IMR-90 (cell line): Measurements from ENCODE around the gene STX11. TPM values are rescaled to one million over a fixed set of nuclear protein-coding genes. Genes with fewer than 3 reads are reported as not detected.

ENCODE experiments used
- ATAC-seq: fragments of 200-7000 bp; cut with Tn5 transposase; 2 replicates; pipeline ENCODE4 v1.9.1; 2020; ENCODE audit warnings: low read depth, mild to moderate bottlenecking, moderate library complexity
- BruUV-seq: library from RNA; stranded (reverse); fragments of 400-500 nt; replicated peaks from 2 replicates; lab custom pipeline; 2021; lab: Mats Ljungman, UMichigan
- CTCF ChIA-PET: fragments of 300-600 bp; formaldehyde crosslinking; extraction: SDS; loops from one replicate; lab custom pipeline; 2021; ENCODE audit warnings: antibody characterized with exemption; lab: Yijun Ruan, JAX
- POLR2A ChIA-PET: fragments of 300-600 bp; sonication (Branson Sonifier 250); formaldehyde crosslinking; loops from one replicate; lab custom pipeline; 2022; ENCODE audit warnings: antibody characterized with exemption; ENCODE audit not compliant: unreplicated experiment; lab: Charles Lee
- DNase-seq: peaks from one replicate; pipeline ENCODE4 v3.0.0; 2013
- H2AFZ ChIP-seq: replicated peaks from 2 replicates; pipeline ENCODE3; 2013; ENCODE audit warnings: low read length, mild to moderate bottlenecking; ENCODE audit not compliant: poor library complexity
- H2AK5ac ChIP-seq: 2 replicates; pipeline ENCODE4 v1.6.1; 2013; ENCODE audit warnings: low read depth, low read length, inconsistent platforms
- H2AK9ac ChIP-seq: replicated peaks from 2 replicates; pipeline ENCODE3; 2013; ENCODE audit warnings: mild to moderate bottlenecking, low read depth, low read length, moderate library complexity; ENCODE audit not compliant: poor library complexity
- H2BK120ac ChIP-seq: 2 replicates; pipeline ENCODE4 v1.6.1; 2013; ENCODE audit warnings: low read depth, low read length, inconsistent platforms
- H2BK15ac ChIP-seq: 3 replicates; pipeline ENCODE4 v1.6.1; 2013; ENCODE audit warnings: low read depth, low read length, inconsistent platforms
- H2BK20ac ChIP-seq: 2 replicates; pipeline ENCODE4 v1.6.1; 2013; ENCODE audit warnings: low read depth, mild to moderate bottlenecking, inconsistent platforms, low read length, moderate library complexity
- H2BK5ac ChIP-seq: 2 replicates; pipeline ENCODE4 v1.6.1; 2013; ENCODE audit warnings: mild to moderate bottlenecking, low read depth, low read length, inconsistent platforms; ENCODE audit not compliant: poor library complexity, severe bottlenecking
- H3K14ac ChIP-seq: replicated peaks from 2 replicates; pipeline ENCODE4 v1.6.1; 2013; ENCODE audit warnings: low read depth, low read length, inconsistent platforms
- H3K18ac ChIP-seq: 2 replicates; pipeline ENCODE4 v1.6.1; 2013; ENCODE audit warnings: low read depth, low read length, control low read depth
- H3K23ac ChIP-seq: 2 replicates; pipeline ENCODE4 v1.6.1; 2013; ENCODE audit warnings: low read depth, low read length, inconsistent platforms
- H3K27ac ChIP-seq: 2 replicates; pipeline ENCODE4 v1.5.1; 2013; ENCODE audit warnings: mild to moderate bottlenecking, control low read depth, low read length; ENCODE audit not compliant: insufficient read depth
- H3K27me3 ChIP-seq: 2 replicates; pipeline ENCODE4 v1.6.1; 2013; ENCODE audit warnings: low read length; ENCODE audit not compliant: control insufficient read depth, insufficient read depth
- H3K36me3 ChIP-seq: 2 replicates; pipeline ENCODE4 v1.6.1; 2013; ENCODE audit warnings: low read length, mixed read lengths; ENCODE audit not compliant: control insufficient read depth, insufficient read depth
- H3K4ac ChIP-seq: 2 replicates; pipeline ENCODE4 v1.6.1; 2013; ENCODE audit warnings: low read depth, low read length, inconsistent platforms
- H3K4me1 ChIP-seq: 2 replicates; pipeline ENCODE4 v1.6.1; 2013; ENCODE audit warnings: low read length, mixed read lengths; ENCODE audit not compliant: control insufficient read depth, insufficient read depth
- H3K4me2 ChIP-seq: 2 replicates; pipeline ENCODE4 v1.6.1; 2013; ENCODE audit warnings: low read depth, mild to moderate bottlenecking, control low read depth, low read length, moderate library complexity
- H3K4me3 ChIP-seq: 2 replicates; pipeline ENCODE4 v1.5.1; 2013; ENCODE audit warnings: low read depth, mild to moderate bottlenecking, control low read depth, low read length, moderate library complexity; ENCODE audit not compliant: insufficient read depth
- H3K56ac ChIP-seq: 2 replicates; pipeline ENCODE4 v1.6.1; 2013; ENCODE audit warnings: low read length, inconsistent platforms; ENCODE audit not compliant: insufficient read depth; ENCODE audit errors: extremely low read depth
- H3K79me1 ChIP-seq, 2 experiments: 2 replicates each; pipeline ENCODE4 v1.6.1; 2013; ENCODE audit warnings: low read length in 2 of 2, inconsistent platforms in 1 of 2, low read depth in 1 of 2
- H3K9ac ChIP-seq: 2 replicates; pipeline ENCODE4 v1.6.1; 2013; ENCODE audit warnings: low read depth, low read length, control low read depth
- H3K9me1 ChIP-seq: 2 replicates; pipeline ENCODE4 v1.6.1; 2013; ENCODE audit warnings: low read length, inconsistent platforms; ENCODE audit not compliant: insufficient read depth
- H3K9me3 ChIP-seq: 2 replicates; pipeline ENCODE4 v1.6.1; 2013; ENCODE audit warnings: low read length; ENCODE audit not compliant: control insufficient read depth, insufficient read depth
- H4K20me1 ChIP-seq: 2 replicates; pipeline ENCODE4 v1.6.1; 2013; ENCODE audit warnings: low read length, inconsistent platforms; ENCODE audit not compliant: insufficient read depth
- H4K5ac ChIP-seq: 2 replicates; pipeline ENCODE4 v1.6.1; 2013; ENCODE audit warnings: mild to moderate bottlenecking, low read depth, low read length, control low read depth
- H4K8ac ChIP-seq, 2 experiments: 2 replicates each; pipeline ENCODE4 v1.6.1; 2013; ENCODE audit warnings: low read depth in 2 of 2, low read length in 2 of 2, control low read depth in 1 of 2, inconsistent platforms in 1 of 2
- H4K91ac ChIP-seq: 2 replicates; pipeline ENCODE4 v1.6.1; 2013; ENCODE audit warnings: low read depth, low read length, inconsistent platforms; ENCODE audit not compliant: insufficient read depth
- CTCF ChIP-seq: conservative IDR thresholded peaks from 2 replicates; pipeline ENCODE4 v1.5.1; 2012; ENCODE audit warnings: mild to moderate bottlenecking, low read depth, low read length, improper control_type of control experiment
- FOS ChIP-seq: fragments of 150-350 bp; IDR thresholded peaks from 2 replicates; pipeline ENCODE4 v1.6.1; 2016; ENCODE audit warnings: low read depth, low read length
- MAFK ChIP-seq: IDR thresholded peaks from 2 replicates; pipeline ENCODE4 v1.6.1; 2012; ENCODE audit warnings: low read depth, low read length, improper control_type of control experiment
- NFE2L2 ChIP-seq: fragments of 150-350 bp; IDR thresholded peaks from 2 replicates; pipeline ENCODE4 v1.6.1; 2016; ENCODE audit warnings: low read depth, mild to moderate bottlenecking, low read length
- POLR2A ChIP-seq: IDR thresholded peaks from 2 replicates; pipeline ENCODE4 v1.6.1; 2012; ENCODE audit warnings: mild to moderate bottlenecking, low read depth, low read length
- RCOR1 ChIP-seq: IDR thresholded peaks from 2 replicates; pipeline ENCODE4 v1.6.1; 2012; ENCODE audit warnings: mild to moderate bottlenecking, low read length, improper control_type of control experiment; ENCODE audit not compliant: insufficient replicate concordance
- SMC3 ChIP-seq: fragments of 150-350 bp; IDR thresholded peaks from 2 replicates; pipeline ENCODE4 v1.6.1; 2016; ENCODE audit warnings: low read depth, mild to moderate bottlenecking, antibody characterized with exemption, low read length, moderate library complexity
- WGBS, 2 experiments: methylation state at CpG; one replicate each; pipeline versions ENCODE4 v1.1.5 to v1.1.7; 2013; ENCODE audit warnings: missing lambda C conversion rate in 2 of 2; ENCODE audit not compliant: insufficient read length in 1 of 2; ENCODE audit errors: extremely low coverage in 2 of 2; 5-methylcytosine and 5-hydroxymethylcytosine counted together
- dilution Hi-C: fragments of 300-500 bp; cut with HindIII; formaldehyde crosslinking; loops from one replicate; pipeline ENCODE4 v1.14.3; 2018; ENCODE audit warnings: low sequenced_read_pairs; ENCODE audit not compliant: unreplicated experiment
- in situ Hi-C: fragments of 300-500 bp; cut with MboI; formaldehyde crosslinking; loops from 3 replicates; pipeline ENCODE4 v1.14.3; 2019; ENCODE audit warnings: low sequenced_read_pairs, inconsistent platforms, mixed read lengths
- intact Hi-C: fragments of 100-400 bp; cut with micrococcal nuclease; formaldehyde crosslinking; loops from 2 replicates; pipeline ENCODE4 v1.10.0; 2022
- polyA plus RNA-seq, 3 experiments: library from polyadenylated mRNA; depleted of rRNA; stranded (reverse); fragments of >200 nt; gene quantifications; 2 replicates each; pipeline ENCODE4 v1.2.3, GENCODE V29; 2012; ENCODE audit warnings: low replicate concordance in 1 of 3
- total RNA-seq: library from RNA; depleted of rRNA; stranded (reverse); fragments of >200 nt; gene quantifications from 2 replicates; pipeline ENCODE4 v1.2.3, GENCODE V29; 2012
- TF ChIP-seq, protein P1 (sequence below): fragments of 150-350 bp; IDR thresholded peaks from 2 replicates; pipeline ENCODE4 v1.6.1; 2016; ENCODE audit warnings: low read depth, mild to moderate bottlenecking, low read length, moderate library complexity, borderline replicate concordance

Gene STX11
- total and polyA plus RNA-seq, 2 of the 4 experiments (the other 2 are of a cell fraction) = 0.54 to 0.68 TPM

- Histone ChIP-seq H2BK5ac (no peak overlapping the region), H3K4ac (no peak overlapping the region), H3K27ac (no peak overlapping the region), H3K79me1 (no peaks in the 10 kb centered on the region), H3K23ac (no peak overlapping the region), H2BK120ac (no peak overlapping the region), H3K56ac (no peak overlapping the region), H2BK20ac (no peak overlapping the region), H3K4me3 (no peak overlapping the region), H4K5ac (no peak overlapping the region), H3K14ac (no peak overlapping the region), H2AFZ (no peak overlapping the region), H3K4me1 (no peaks in the 10 kb centered on the region), H3K27me3 (peaks cover 10% of the 10 kb centered on the region), H2BK15ac (no peak overlapping the region), H2AK5ac (no peak overlapping the region), H3K9me1 (no peaks in the 10 kb centered on the region; the same call in 1 of the 2 replicates), H3K18ac (no peak overlapping the region), H3K9ac (no peak overlapping the region), H4K91ac (no peak overlapping the region), H3K9me3 (no peaks in the 10 kb centered on the region), H2AK9ac (no peak overlapping the region), H3K4me2 (no peak overlapping the region), H4K8ac (no peak overlapping the region), H3K36me3 (no peaks in the 10 kb centered on the region), H4K20me1 (no peaks in the 10 kb centered on the region)
- no CpG with 5 or more reads among the region's 4 CpGs for WGBS, 2 experiments
- no peak for ATAC-seq
- TF ChIP-seq, protein P1, sequence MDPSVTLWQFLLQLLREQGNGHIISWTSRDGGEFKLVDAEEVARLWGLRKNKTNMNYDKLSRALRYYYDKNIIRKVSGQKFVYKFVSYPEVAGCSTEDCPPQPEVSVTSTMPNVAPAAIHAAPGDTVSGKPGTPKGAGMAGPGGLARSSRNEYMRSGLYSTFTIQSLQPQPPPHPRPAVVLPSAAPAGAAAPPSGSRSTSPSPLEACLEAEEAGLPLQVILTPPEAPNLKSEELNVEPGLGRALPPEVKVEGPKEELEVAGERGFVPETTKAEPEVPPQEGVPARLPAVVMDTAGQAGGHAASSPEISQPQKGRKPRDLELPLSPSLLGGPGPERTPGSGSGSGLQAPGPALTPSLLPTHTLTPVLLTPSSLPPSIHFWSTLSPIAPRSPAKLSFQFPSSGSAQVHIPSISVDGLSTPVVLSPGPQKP = no peak
- TF ChIP-seq CTCF = no peak
- TF ChIP-seq NFE2L2 = no peak
- no peak for TF ChIP-seq POLR2A
- no peak for TF ChIP-seq SMC3
- TF ChIP-seq MAFK = no peak
- TF ChIP-seq RCOR1 = no peak
- TF ChIP-seq FOS = no peak
- intact Hi-C loops (no loop called here), in situ Hi-C loops (no loop called here), dilution Hi-C loops (no loop called here)
- no TSS peak for BruUV-seq
- POLR2A ChIA-PET = no interaction called here
- no peak for DNase-seq
- CTCF ChIA-PET = no interaction called here
Measured at GRCh38 chr6:144179237-144179636, 28.9 kb downstream of the STX11 start.
